Thoracic aorta (tissue), 2 donors: Measurements from ENCODE around the gene GFOD2. TPM values are rescaled to one million over a fixed set of nuclear protein-coding genes. Genes with fewer than 3 reads are reported as not detected.

Experiments
- total RNA-seq, 2 donors: library from RNA; depleted of rRNA; stranded (reverse); fragments of >200 nt; gene quantifications; one replicate each; pipeline versions ENCODE4 v1.1.0 to v1.2.3, GENCODE V29; 2016

The GFOD2 gene
- total RNA-seq, 2 donors from 2014 or later, result 13.3 to 19.2 TPM

Other genes with a start within 250 kb of the GFOD2 start
- 10 to 100 TPM; 68.6 to 72.7 TPM for gene ATP6V0D1, start 238.2 kb downstream of the GFOD2 start, total RNA-seq
- gene AGRP, start 235.8 kb downstream of the GFOD2 start, total RNA-seq, result not detected
- 100 to 1,000 TPM in 1 of 2 donors, 10 to 100 TPM in 1; 98.0 to 101 TPM for gene RIPOR1, start 190.5 kb downstream of the GFOD2 start, total RNA-seq
- 10 to 100 TPM; 23.0 to 26.7 TPM for gene CTCF, start 156.8 kb downstream of the GFOD2 start, total RNA-seq
- 1 to 10 TPM in 1 of 2 donors, under 1 TPM in 1; 0.42 to 1.2 TPM for gene CARMIL2, start 74.2 kb downstream of the GFOD2 start, total RNA-seq
- gene ACD, start 59.1 kb downstream of the GFOD2 start, total RNA-seq, result 10 to 100 TPM; 16.9 to 20.4 TPM
- 10 to 100 TPM in 1 of 2 donors, 1 to 10 TPM in 1; 5.7 to 10.7 TPM for gene PARD6A, start 58.4 kb downstream of the GFOD2 start, total RNA-seq
- gene ENKD1, start 52.6 kb downstream of the GFOD2 start, total RNA-seq, result 10 to 100 TPM; 15.4 to 17.6 TPM
- 10 to 100 TPM in 1 of 2 donors, 1 to 10 TPM in 1; 6.6 to 11.9 TPM for gene C16orf86, start 52.5 kb downstream of the GFOD2 start, total RNA-seq
- 10 to 100 TPM; 14.1 to 14.5 TPM for gene RANBP10, start 87.2 kb upstream of the GFOD2 start, total RNA-seq
- 1 to 10 TPM; 4.1 to 8.5 TPM for gene TSNAXIP1, start 87.6 kb upstream of the GFOD2 start, total RNA-seq
- gene THAP11, start 123.0 kb upstream of the GFOD2 start, total RNA-seq, result 10 to 100 TPM; 67.5 to 74.7 TPM
- gene NUTF2, start 127.6 kb upstream of the GFOD2 start, total RNA-seq, result 100 to 1,000 TPM in 1 of 2 donors, 10 to 100 TPM in 1; 79.0 to 172 TPM
- 10 to 100 TPM; 59.6 to 70.9 TPM for gene CENPT, start 128.4 kb upstream of the GFOD2 start, total RNA-seq
- 10 to 100 TPM; 57.4 to 61.0 TPM for gene EDC4, start 153.7 kb upstream of the GFOD2 start, total RNA-seq
- not detected for gene NRN1L, start 165.6 kb upstream of the GFOD2 start, total RNA-seq
- 10 to 100 TPM; 24.1 to 36.0 TPM for gene PSKH1, start 173.9 kb upstream of the GFOD2 start, total RNA-seq
- gene CTRL, start 212.5 kb upstream of the GFOD2 start, total RNA-seq, result 1 to 10 TPM in 1 of 2 donors, under 1 TPM in 1; 0.54 to 2.5 TPM
- gene PSMB10, start 217.5 kb upstream of the GFOD2 start, total RNA-seq, result 10 to 100 TPM; 19.8 to 52.7 TPM
- 10 to 100 TPM; 28.1 to 46.6 TPM for gene LCAT, start 224.8 kb upstream of the GFOD2 start, total RNA-seq
- gene SLC12A4, start 249.3 kb upstream of the GFOD2 start, total RNA-seq, result 100 to 1,000 TPM; 163 to 168 TPM